Stimulated activated CD4-positive, alpha-beta T cell treated with anti-CD3 and anti-CD28 coated beads, Interleukin-4, amount 100 ng/mL, for 48 hours (primary cell): ENCODE data around the gene CYSRT1.

ENCODE experiments used
- DNase-seq, 2 donors: peaks; one replicate each; pipeline ENCODE4 v3.0.0-alpha.2; 2020; ENCODE audit warnings: low read depth in 2 of 2

The CYSRT1 gene

GRCh38 chr9:137271696-137272076 lies 46.7 kb downstream of the CYSRT1 start:
- no peak for DNase-seq

DNA sequence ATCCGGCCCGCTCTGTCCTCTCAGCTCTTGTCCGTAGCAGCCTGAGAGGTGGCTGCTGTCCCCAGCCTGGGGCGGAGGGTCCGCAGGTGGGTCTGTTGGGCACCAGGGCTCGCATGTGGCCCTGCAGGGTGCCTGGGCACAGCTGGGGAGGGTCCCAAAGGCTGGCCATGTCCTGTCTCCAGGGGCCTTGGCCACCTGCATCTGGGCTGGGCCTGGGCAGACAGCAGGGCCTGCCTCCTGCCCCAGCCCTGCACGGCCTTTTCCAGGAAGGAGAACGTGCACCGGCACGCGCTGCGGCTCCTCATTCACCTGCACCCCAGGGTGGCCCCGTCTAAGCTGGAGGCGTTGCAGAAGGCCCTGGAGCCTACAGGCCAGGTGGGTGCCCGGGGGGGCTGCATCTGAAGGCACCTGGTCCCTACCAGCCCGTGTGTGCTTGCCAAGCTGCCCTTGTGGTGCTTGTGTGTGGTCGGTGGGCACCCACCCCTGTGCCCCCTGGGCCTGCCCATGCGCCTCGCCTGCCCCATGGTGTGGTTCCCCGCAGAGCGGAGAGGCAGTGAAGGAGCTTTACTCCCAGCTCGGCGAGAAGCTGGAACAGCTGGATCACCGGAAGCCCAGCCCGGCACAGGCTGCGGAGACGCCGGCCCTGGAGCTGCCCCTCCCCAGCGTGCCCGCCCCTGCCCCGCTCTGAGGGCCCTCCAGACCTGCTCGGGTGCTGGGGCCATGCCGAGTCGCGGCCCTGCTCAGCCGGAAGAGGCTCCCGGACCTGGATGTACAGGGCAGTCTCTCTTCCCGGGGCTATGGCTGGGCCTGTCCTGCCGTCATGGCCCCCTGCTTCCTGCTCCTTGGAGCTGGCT lies 47.5 kb downstream of the CYSRT1 start:
- DNase-seq: no peak

GRCh38 chr9:137273095-137273490 lies 48.1 kb downstream of the CYSRT1 start:
- DNase-seq: no peak

GRCh38 chr9:137273611-137274320 lies 48.8 kb downstream of the CYSRT1 start:
- no peak for DNase-seq

DNA sequence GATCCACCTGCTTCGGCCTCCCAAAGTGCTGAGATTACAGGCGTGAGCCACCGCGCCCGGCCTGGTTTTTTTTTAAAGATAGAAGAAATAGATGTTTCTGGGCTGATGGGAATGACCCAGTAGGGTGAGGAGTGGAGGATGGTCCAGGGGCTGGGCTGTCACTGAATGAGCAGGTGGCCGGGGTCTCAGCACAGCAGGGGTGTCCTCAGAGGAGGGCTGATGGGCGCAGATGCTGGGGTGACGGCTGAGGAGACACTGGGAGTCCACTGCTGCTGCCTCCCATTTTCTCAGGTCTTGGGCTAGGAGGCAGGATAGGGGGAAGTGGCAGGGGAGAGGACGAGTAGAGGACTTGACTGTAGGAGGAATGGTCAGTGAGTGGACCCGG lies 50.2 kb downstream of the CYSRT1 start:
- no peak for DNase-seq
